ENCODE data around the gene RUVBL1. TPM values are rescaled to one million over a fixed set of nuclear protein-coding genes. Genes with fewer than 3 reads are reported as not detected.

The RUVBL1 gene
- total RNA-seq, 1 donor from 2014 or later: 40.6 TPM

- H3K4me3 Mint-ChIP-seq: no peak overlapping the region
- no peaks in the 10 kb centered on the region for H3K9me3 Mint-ChIP-seq
- H3K36me3 Mint-ChIP-seq: peaks cover 5% of the 10 kb centered on the region
- TF ChIP-seq CTCF (IDR thresholded peaks at IDR 0.05; ENCODE audit: unreplicated experiment): no peak
- no peak overlapping the region for H3K27ac Mint-ChIP-seq
- H3K4me1 Mint-ChIP-seq: peaks cover 8% of the 10 kb centered on the region
- H3K27me3 Mint-ChIP-seq (ENCODE audit: low read depth): no peaks in the 10 kb centered on the region
- DNase-seq (ENCODE audit: low spot score in 2 of 2, unreplicated experiment in 2 of 2): no peak
Observed at GRCh38 chr3:128078322-128078721, 45.3 kb downstream of the RUVBL1 start.

DNA sequence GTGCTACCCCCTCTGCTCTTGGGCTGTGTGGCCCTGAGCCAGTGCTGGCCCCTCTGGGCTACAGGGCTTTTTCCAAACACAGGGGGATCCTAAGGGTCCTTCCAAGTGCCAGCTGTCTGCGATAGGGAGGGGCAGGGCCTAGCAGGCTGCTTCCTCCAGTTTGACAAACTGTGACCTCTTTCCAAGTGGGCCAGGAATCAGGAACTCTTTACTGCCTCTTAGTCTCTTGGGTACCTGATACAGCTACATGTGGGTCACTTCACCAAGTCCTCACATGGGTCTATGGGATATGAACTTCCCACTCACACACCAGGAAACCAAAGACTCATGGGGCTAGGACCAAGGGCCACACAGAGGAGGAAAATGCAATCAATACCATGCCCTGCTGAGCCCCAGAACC, 45.9 kb downstream of the RUVBL1 start:
- TF ChIP-seq CTCF (IDR thresholded peaks at IDR 0.05; ENCODE audit: unreplicated experiment): no peak
- Mint-ChIP-seq H3K4me3 (peak overlapping the region; percentile 47), H3K27me3 (ENCODE audit: low read depth) (no peaks in the 10 kb centered on the region), H3K36me3 (peaks cover 5% of the 10 kb centered on the region), H3K9me3 (no peaks in the 10 kb centered on the region), H3K27ac (no peak overlapping the region), H3K4me1 (peaks cover 8% of the 10 kb centered on the region)
- DNase-seq (ENCODE audit: low spot score in 2 of 2, unreplicated experiment in 2 of 2): no peak

DNA sequence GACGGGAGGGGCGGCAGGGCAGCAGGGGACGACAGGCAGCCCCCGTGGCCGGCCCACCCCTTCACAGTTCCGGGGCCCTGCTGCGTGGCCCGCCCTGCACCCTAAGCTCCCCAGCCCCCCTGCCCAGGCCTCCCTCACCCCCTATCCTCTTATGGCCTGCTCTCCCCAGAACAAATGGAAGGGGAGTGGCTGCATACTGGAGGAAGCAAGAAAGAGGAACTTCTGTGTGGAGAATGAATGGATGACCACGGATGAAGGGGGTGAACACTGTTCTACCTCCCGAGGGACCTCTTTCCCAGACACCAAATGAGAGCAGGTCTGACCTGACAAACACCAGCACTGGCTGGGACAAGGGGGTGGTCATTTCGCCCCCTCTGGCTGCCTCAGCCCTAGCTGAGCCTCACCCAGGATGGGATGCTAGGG, 46.4 kb downstream of the RUVBL1 start:
- no peak for TF ChIP-seq CTCF (IDR thresholded peaks at IDR 0.05; ENCODE audit: unreplicated experiment)
- H3K27me3 Mint-ChIP-seq (ENCODE audit: low read depth): no peaks in the 10 kb centered on the region
- H3K9me3 Mint-ChIP-seq: no peaks in the 10 kb centered on the region
- H3K4me1 Mint-ChIP-seq: peaks cover 8% of the 10 kb centered on the region
- H3K27ac Mint-ChIP-seq: no peak overlapping the region
- DNase-seq (ENCODE audit: low spot score in 2 of 2, unreplicated experiment in 2 of 2): no peak
- H3K36me3 Mint-ChIP-seq: peaks cover 5% of the 10 kb centered on the region
- H3K4me3 Mint-ChIP-seq: peak overlapping the region; percentile 47

GRCh38 chr3:128076483-128077201, 47.0 kb downstream of the RUVBL1 start:
- H3K27ac Mint-ChIP-seq: no peak overlapping the region
- H3K27me3 Mint-ChIP-seq (ENCODE audit: low read depth): no peaks in the 10 kb centered on the region
- H3K4me1 Mint-ChIP-seq: peaks cover 8% of the 10 kb centered on the region
- TF ChIP-seq CTCF (IDR thresholded peaks at IDR 0.05; ENCODE audit: unreplicated experiment): no peak
- peaks cover 5% of the 10 kb centered on the region for H3K36me3 Mint-ChIP-seq
- no peak for DNase-seq (ENCODE audit: low spot score in 2 of 2, unreplicated experiment in 2 of 2)
- peak overlapping the region; percentile 77 for H3K4me3 Mint-ChIP-seq
- no peaks in the 10 kb centered on the region for H3K9me3 Mint-ChIP-seq

GRCh38 chr3:128075522-128076482, 47.8 kb downstream of the RUVBL1 start:
- no peaks in the 10 kb centered on the region for H3K27me3 Mint-ChIP-seq (ENCODE audit: low read depth)
- H3K27ac Mint-ChIP-seq: peak overlapping the region; percentile 90
- peaks cover 8% of the 10 kb centered on the region for H3K4me1 Mint-ChIP-seq
- peaks cover 4% of the 10 kb centered on the region for H3K36me3 Mint-ChIP-seq
- H3K4me3 Mint-ChIP-seq: peak overlapping the region; percentile 77
- peak; percentile 97 for TF ChIP-seq CTCF (IDR thresholded peaks at IDR 0.05; ENCODE audit: unreplicated experiment)
- no peaks in the 10 kb centered on the region for H3K9me3 Mint-ChIP-seq
- peak; percentile 87 to 98 for DNase-seq (ENCODE audit: low spot score in 2 of 2, unreplicated experiment in 2 of 2)

Data from mesothelial cell of epicardium (in vitro differentiated cells).